HG02763 (cell line): ENCODE data around the gene ARHGEF9.

Source experiments
- ATAC-seq: cut with Tn5 transposase; IDR thresholded peaks from one replicate; pipeline ENCODE4 v1.9.1; 2021; ENCODE audit warnings: mild to moderate bottlenecking, moderate library complexity; ENCODE audit not compliant: unreplicated experiment

The ARHGEF9 gene

GRCh38 chrX:63747331-63747730 is 37.7 kb downstream of the ARHGEF9 start:
- no peak for ATAC-seq

DNA sequence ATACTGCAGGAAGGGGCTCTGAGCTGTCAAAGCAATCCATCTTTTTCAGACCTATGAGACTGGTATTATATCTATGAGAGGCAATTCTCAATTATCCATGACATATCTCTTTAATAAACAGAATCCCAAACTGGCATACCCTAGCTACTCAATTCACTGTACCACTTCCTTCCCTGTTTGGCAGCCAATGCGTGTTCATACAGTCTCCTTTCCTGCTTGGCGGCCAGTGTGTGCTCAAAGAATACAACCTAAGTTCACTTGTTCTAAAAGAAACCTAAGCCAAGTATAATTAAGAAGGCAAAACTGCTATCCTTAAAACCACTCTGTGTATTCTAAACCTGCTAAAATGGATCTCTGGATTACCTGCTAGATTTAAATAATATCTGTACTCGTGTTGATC is 38.3 kb downstream of the ARHGEF9 start:
- no peak for ATAC-seq

DNA sequence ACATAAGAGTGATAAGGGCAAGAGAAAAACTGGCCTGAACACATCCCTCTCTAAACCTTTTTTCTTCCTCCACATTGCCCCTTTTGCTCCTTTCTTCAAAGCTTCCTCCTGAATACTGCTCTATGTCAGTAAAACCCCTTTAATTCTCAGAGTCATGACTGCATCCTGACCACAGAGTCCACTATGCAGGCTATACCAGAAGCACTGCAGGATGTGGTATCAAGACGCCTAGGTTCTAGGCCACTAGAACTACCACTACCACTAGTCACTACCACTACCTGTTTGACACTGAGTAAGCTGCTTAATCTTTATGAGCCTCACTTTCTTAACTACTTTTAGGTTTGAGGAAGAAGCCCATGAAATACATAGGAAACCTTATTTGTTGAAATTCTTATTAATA is 38.7 kb downstream of the ARHGEF9 start:
- peak; percentile 72 for ATAC-seq

DNA sequence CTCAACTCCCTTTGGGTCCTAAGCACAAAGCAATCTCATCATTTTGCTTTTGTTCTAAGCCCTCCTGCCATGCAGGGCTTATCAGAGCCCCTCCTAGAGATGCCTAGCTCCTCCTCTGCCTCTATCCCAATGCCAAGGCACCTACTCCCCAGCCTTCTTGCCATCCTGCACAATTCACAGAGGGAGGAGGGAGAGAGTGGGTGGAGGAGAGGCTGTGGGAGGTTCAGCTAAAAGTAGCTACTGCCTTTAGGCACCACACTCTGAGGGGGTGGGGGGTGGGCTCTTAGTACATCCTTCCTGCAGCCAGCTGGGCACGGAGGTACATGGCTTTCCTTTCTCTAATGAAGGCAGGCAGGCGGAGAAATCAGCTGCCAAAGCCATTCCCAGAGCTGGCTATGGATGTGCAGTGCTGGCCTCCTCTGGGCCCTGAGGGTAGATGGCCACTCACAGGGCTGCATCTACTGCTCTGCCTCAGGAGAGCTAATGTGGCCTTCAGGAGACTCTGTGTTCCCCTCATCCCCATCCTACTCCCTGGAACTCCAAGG is 40.1 kb downstream of the ARHGEF9 start:
- no peak for ATAC-seq

DNA sequence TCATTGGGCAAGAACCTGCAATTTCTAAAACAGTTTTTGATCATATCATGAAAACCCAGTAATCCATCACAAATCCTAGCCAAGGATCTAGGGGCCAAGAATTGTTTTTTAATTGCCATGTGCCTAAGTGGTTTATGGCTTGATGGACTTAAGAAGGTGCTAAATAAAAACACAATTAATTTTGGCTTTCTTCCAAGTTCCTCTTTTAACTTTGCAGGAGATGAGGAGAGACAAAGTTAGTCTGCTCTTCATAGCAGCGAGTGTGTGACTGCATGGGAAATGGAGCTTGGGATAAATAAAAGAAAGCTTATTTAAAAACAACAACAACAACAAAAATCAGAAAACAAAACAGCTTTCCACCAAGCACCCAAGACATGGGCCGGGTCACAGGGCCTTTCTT is 41.4 kb downstream of the ARHGEF9 start:
- ATAC-seq, result no peak

DNA sequence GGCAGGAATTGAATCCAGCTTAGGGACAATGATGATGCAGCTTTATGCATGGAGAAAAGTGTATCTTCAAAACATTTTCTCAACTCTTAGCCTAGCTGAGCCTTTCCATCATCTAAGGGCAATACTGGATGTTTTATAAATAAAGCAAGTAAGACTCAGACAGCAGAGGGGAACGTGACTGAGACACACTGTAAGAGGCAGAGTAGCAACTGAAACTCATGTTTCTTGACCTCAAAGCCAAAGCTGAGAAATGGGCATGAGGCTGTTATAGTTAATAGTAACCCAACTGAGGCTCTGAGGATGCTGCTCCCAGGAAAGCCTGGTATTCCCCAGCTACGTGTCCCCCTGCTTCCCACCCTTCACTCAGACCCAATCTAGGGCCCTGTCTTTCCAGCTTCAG is 44.6 kb downstream of the ARHGEF9 start:
- ATAC-seq, result peak; percentile 43

DNA sequence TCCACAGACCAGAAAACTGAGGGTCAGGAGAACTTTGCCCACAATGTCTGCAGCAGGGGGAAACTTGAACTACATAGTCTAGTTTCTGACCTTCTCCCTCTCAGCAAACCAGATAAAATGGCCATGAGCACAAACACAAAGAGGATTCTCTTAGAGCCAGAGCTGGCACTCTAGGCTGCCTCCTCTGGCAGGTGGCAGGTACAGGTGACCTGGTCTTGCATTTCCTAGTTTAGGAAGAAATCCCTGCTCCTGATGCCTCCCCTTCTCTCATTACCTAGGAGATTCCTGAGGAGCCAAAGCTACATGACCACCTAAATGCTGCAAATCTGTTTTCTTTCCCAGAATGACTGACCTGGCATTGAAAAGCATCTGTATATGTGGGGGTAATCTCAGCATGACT is 45.1 kb downstream of the ARHGEF9 start:
- no peak for ATAC-seq

GRCh38 chrX:63738696-63739095 is 46.3 kb downstream of the ARHGEF9 start:
- no peak for ATAC-seq

GRCh38 chrX:63737131-63737921 is 47.7 kb downstream of the ARHGEF9 start:
- ATAC-seq, result no peak

GRCh38 chrX:63735882-63736281 is 49.1 kb downstream of the ARHGEF9 start:
- no peak for ATAC-seq

DNA sequence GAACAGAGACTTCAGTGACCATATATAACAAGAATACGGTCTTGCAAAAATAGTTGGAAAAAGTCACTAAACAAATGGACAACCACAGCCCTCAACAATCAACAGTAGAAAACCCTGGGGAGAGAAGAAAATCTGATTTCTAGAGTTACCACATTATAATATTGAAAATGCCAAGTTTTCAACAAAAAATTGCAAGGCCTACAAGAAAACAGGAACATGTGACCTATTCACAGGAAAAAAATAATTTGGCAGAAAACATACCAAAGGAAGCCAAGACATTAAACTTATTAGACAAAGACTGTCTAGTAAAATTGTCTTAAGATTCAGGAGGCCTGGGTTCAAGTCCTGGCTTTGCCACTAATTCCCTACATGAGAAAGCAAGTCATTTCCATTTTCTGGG is 64.7 kb downstream of the ARHGEF9 start:
- ATAC-seq, result no peak

- no peak for ATAC-seq
These were observed 65.4 kb downstream of the ARHGEF9 start for GRCh38 chrX:63719633-63720032.

GRCh38 chrX:63718010-63718694 is 66.9 kb downstream of the ARHGEF9 start:
- ATAC-seq, result no peak

DNA sequence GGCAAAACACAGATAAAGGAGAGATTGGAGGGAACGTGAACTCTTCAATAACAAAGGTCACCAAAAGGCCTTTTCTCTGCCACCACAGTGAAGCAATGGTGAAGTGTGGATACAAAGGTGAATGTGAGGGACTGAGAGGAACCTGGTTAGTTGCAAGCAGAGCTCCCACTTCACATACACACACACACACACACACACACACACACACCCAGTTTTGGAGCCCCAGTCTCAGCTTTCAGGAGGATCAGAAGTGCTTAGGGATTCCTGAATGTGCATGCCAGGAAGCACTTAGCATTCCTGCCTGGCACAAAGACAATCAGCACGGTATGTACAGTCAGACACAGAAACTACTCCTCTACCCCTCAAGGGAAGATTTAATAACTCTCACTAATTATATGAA is 71.5 kb downstream of the ARHGEF9 start:
- ATAC-seq, result no peak

DNA sequence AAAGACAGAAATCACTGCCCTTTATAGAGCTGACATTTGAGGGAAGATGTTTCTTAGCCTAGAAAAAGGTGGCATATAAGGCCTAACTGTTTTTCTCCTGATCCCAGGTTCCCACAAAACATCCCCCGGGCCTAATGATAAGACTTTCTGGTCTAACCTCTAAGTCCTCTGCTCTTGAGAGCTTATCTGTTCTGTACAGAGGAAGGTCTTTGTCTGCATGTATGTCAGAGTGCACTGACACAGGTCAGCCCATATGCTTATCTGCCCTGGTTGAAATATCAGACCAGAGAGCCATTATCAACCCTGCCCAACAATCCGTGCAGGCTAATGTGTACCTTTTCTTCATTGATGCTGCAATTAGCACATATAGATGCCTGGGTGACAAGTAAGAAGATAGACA is 76.2 kb downstream of the ARHGEF9 start:
- ATAC-seq, result no peak

DNA sequence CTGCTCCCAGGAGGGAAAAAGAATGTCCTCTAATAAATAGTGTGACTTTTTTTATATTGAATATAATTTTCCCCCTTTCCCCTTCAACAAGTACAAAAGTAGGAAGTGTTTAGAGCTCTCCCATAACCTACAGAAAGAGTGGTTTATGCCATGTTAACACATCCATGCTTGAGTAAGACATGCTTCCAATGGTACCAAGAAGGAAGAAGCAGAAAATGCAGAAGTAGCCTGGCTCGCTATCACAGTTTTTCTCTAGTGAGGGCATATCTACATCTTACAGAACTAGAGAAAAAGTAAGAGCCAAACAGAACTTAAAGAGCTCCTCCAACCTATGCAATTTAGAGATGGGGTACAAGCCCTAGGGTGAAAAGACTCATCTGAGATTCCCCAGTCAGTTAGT is 82.5 kb downstream of the ARHGEF9 start:
- no peak for ATAC-seq

GRCh38 chrX:63686878-63687714 is 97.9 kb downstream of the ARHGEF9 start:
- ATAC-seq, result peak; percentile 76

GRCh38 chrX:63680423-63680822 is 104.6 kb downstream of the ARHGEF9 start:
- ATAC-seq, result no peak

GRCh38 chrX:63679432-63679831 is 105.6 kb downstream of the ARHGEF9 start:
- no peak for ATAC-seq

DNA sequence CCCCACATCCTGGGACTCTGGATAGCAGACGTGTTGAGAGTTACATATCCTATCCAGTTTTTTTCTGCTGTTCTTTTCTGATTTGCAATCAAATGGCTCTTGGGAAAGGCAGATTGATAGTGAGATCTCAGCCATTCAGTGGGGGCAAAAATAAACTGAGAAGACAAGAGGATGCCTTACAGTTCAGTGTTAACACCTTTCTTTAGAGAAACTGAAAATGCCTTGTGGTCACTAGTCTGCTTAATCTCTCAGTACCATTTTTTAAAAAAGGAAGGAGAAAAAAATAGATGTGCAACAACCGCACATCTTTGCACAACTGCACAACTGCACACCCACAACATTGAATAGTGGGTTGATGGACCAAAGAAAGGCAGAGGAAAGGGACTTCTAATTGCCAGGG is 109.3 kb downstream of the ARHGEF9 start:
- no peak for ATAC-seq

DNA sequence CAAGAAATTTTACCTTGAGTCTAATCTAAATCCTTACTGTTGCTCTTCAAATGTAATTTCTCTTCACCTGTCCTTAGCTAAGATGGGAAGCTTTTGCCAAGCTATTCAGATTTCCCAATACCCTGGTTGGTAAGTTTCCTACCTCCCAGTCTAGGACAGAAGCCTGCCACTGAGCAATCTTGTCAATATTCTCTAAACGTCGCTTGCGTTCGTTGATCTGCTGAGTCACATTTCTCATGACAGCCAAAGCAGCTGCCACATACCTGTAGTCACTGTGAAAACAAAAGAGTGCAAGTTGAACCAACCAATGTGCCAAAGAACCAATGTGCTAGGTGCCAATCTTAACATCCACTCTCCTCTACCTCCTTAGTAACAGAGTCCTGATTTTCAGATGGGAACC is 111.1 kb downstream of the ARHGEF9 start:
- ATAC-seq, result no peak
